ENCODE data around the gene CCDC159. TPM values are rescaled to one million over a fixed set of nuclear protein-coding genes. Genes with fewer than 3 reads are reported as not detected.

CCDC159 gene, protein sequence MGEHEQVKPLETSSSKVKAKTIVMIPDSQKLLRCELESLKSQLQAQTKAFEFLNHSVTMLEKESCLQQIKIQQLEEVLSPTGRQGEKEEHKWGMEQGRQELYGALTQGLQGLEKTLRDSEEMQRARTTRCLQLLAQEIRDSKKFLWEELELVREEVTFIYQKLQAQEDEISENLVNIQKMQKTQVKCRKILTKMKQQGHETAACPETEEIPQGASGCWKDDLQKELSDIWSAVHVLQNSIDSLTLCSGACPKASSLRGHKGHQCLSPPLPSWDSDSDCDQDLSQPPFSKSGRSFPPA
- total RNA-seq (ENCODE audit: low replicate concordance) = 1.8 and 4.4 TPM in 2 replicates

DNA sequence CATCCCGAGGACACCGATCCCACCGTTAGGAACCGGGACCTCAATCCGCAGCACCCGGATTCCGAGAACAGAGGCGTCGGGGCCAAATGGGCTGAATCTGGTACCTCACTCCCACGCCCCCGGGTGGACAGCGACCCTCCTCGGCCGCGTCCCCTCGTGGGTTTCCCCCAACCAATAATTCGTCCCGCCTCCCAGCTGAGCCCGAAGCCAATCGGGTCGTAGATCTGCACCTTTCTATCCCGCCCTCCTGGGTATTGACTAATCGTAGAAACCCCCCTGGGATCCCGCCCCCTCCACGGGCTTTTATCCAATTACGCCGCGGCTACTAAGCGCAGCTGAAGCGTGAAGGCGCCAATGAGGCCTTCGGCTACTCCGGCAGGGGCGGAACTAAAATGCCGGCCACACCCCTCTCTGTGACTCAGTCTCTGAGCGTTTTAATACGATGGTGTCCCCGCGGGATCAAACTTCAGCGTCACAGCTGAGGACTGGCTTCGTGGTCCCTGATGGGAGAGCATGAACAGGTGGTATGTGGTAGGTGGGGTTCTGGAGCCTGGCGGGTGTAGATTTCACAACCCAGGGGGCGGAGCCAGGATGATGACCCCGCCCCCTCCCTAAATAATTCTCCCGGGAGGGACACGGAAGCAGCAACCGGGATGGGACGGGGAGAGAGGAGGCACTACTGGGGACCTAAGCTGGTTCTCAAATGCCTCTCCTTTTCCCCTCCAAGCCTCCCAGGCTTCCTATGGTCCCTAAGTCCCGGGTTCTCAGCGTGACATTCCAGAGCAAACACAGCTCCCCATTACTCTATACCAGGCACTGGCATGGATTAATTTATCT, at the start of gene CCDC159, which contains the start of gene TMEM205:
TSS of gene CCDC159 (plus strand) at position 416 of the 837 bp plus-strand sequence. CDS start at position 504, 88 bp downstream.
TSS of gene TMEM205 (minus strand) at position 165 of the 837 bp plus-strand sequence. CDS start 649 bp downstream, outside the sequence.
- Histone ChIP-seq H3K79me2 (ENCODE audit: low read depth) (no peaks in the 10 kb centered on the region), H3K9me3 (ENCODE audit: low read depth) (no peaks in the 10 kb centered on the region), H3K27ac (no peak within 1 kb of the TSS), H4K20me1 (ENCODE audit: low read depth) (no peaks in the 10 kb centered on the region), H3K27me3 (no peaks in the 10 kb centered on the region), H3K4me1 (no peaks in the 10 kb centered on the region), H2AFZ (replicated peaks) (peak within 1 kb of the TSS; percentile 83), H3K4me2 (peak within 1 kb of the TSS; percentile 76), H3F3A (ENCODE audit: low read depth) (peaks cover 5% of the 10 kb centered on the region), H3K9ac (peak within 1 kb of the TSS; percentile 54), H3K36me3 (no peaks in the 10 kb centered on the region), H3K4me3 (peak within 1 kb of the TSS; percentile 82)
- no peak for TF ChIP-seq EZH2phosphoT487 (IDR thresholded peaks at IDR 0.05)
- TF ChIP-seq, protein P1, sequence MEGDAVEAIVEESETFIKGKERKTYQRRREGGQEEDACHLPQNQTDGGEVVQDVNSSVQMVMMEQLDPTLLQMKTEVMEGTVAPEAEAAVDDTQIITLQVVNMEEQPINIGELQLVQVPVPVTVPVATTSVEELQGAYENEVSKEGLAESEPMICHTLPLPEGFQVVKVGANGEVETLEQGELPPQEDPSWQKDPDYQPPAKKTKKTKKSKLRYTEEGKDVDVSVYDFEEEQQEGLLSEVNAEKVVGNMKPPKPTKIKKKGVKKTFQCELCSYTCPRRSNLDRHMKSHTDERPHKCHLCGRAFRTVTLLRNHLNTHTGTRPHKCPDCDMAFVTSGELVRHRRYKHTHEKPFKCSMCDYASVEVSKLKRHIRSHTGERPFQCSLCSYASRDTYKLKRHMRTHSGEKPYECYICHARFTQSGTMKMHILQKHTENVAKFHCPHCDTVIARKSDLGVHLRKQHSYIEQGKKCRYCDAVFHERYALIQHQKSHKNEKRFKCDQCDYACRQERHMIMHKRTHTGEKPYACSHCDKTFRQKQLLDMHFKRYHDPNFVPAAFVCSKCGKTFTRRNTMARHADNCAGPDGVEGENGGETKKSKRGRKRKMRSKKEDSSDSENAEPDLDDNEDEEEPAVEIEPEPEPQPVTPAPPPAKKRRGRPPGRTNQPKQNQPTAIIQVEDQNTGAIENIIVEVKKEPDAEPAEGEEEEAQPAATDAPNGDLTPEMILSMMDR (IDR thresholded peaks at IDR 0.05) = peak; percentile 7
- Mint-ChIP-seq H3K36me3 (no peaks in the 10 kb centered on the region), H3K27ac (peak within 1 kb of the TSS; percentile 89), H3K9me3 (peaks cover 7% of the 10 kb centered on the region), H3K4me1 (peaks cover 22% of the 10 kb centered on the region), H3K4me3 (peak within 1 kb of the TSS; percentile 90), H3K27me3 (ENCODE audit: insufficient read depth, low read depth) (peaks cover 4% of the 10 kb centered on the region)
- DNase-seq (ENCODE audit: low spot score) = peak; percentile 100

DNA sequence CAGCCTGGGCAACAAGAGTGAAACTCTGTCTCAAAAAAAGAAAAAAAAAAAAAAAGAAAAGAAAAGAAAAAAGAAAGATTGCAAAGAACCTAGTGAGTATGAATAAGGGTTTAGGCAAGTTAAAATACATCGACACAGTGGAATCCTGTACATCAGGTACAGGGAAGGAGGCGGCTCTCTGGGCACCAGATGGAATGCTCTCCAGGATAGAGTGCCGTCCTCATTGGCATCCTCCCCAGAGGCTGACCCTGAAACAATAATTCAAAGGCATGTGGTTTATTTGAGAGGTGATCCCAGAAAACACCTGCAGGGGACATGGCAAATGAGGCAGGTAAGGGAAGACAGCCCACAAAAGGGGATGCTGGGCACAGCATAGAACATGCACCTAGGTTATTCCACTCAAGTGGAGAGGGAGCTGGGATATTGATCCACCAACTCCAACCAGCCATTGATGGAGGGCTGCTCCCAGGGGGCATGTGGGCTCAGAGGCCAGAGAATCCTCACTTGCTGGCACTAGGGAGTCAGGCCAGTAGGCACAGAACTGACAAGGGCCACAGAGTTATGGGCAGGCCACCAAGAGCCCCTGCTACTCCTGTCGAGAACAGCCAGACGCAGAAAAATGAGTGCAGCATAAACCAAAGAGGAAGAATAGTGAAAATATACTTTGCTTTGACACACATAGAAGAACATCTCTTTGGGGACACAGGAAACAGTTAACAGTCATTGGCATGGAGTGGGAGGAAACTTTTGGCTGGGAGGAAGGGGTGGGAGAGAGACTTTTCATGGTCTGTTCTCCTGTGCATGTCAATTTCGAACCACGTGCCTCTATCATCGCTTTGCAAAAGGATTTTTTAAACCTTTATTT, 46.1 kb upstream of the CCDC159 start:
- peaks cover 11% of the 10 kb centered on the region for H3F3A ChIP-seq (ENCODE audit: low read depth)
- no peaks in the 10 kb centered on the region for H3K27me3 ChIP-seq
- peaks cover 12% of the 10 kb centered on the region for H3K27me3 Mint-ChIP-seq (ENCODE audit: insufficient read depth, low read depth)
- H3K9ac ChIP-seq = no peak overlapping the region
- TF ChIP-seq EZH2phosphoT487 (IDR thresholded peaks at IDR 0.05) (no peak), EZH2 (IDR thresholded peaks at IDR 0.05) (no peak)
- TF ChIP-seq, protein P1 (IDR thresholded peaks at IDR 0.05) = no peak
- H3K4me1 ChIP-seq = no peaks in the 10 kb centered on the region
- H3K4me1 Mint-ChIP-seq = peaks cover 6% of the 10 kb centered on the region
- H3K4me3 ChIP-seq = no peak overlapping the region
- no peaks in the 10 kb centered on the region for H3K79me2 ChIP-seq (ENCODE audit: low read depth)
- H2AFZ ChIP-seq (replicated peaks) = no peak overlapping the region
- H3K4me2 ChIP-seq = no peak overlapping the region
- H3K9me3 ChIP-seq (ENCODE audit: low read depth) = no peaks in the 10 kb centered on the region
- H3K4me3 Mint-ChIP-seq = no peak overlapping the region
- H3K36me3 ChIP-seq = no peaks in the 10 kb centered on the region
- H3K36me3 Mint-ChIP-seq = no peaks in the 10 kb centered on the region
- no peak for DNase-seq (ENCODE audit: low spot score)
- H3K27ac ChIP-seq = no peak overlapping the region
- peaks cover 8% of the 10 kb centered on the region for H3K9me3 Mint-ChIP-seq
- no peaks in the 10 kb centered on the region for H4K20me1 ChIP-seq (ENCODE audit: low read depth)
- no peak overlapping the region for H3K27ac Mint-ChIP-seq

DNA sequence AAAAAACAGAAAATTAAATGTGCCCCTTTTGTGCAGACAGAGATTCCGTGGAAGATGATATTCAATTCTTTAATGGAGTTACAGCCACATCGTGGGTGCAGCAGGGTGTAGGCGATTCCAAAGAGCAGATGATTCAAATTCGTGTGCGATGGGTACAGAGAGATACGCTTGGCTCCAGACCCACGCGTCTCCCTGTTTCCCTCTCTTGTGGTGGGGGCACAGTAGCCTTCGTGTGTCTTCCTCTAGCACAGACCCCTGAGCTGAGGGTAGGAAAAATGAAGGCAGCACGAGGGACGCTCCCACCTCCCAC, 45.6 kb upstream of the CCDC159 start:
- Mint-ChIP-seq H3K9me3 (peaks cover 8% of the 10 kb centered on the region), H3K36me3 (no peaks in the 10 kb centered on the region), H3K4me3 (no peak overlapping the region), H3K27ac (no peak overlapping the region), H3K4me1 (peaks cover 8% of the 10 kb centered on the region), H3K27me3 (ENCODE audit: insufficient read depth, low read depth) (peaks cover 12% of the 10 kb centered on the region)
- H2AFZ ChIP-seq (replicated peaks) = no peak overlapping the region
- H3K4me2 ChIP-seq = no peak overlapping the region
- H3F3A ChIP-seq (ENCODE audit: low read depth) = peaks cover 11% of the 10 kb centered on the region
- H3K36me3 ChIP-seq = no peaks in the 10 kb centered on the region
- H3K4me1 ChIP-seq = no peaks in the 10 kb centered on the region
- no peaks in the 10 kb centered on the region for H3K27me3 ChIP-seq
- no peak for TF ChIP-seq EZH2phosphoT487 (IDR thresholded peaks at IDR 0.05)
- TF ChIP-seq EZH2 (IDR thresholded peaks at IDR 0.05) = no peak
- TF ChIP-seq, protein P1 (IDR thresholded peaks at IDR 0.05) = no peak
- no peaks in the 10 kb centered on the region for H3K79me2 ChIP-seq (ENCODE audit: low read depth)
- no peak overlapping the region for H3K4me3 ChIP-seq
- no peaks in the 10 kb centered on the region for H4K20me1 ChIP-seq (ENCODE audit: low read depth)
- DNase-seq (ENCODE audit: low spot score) = no peak
- no peaks in the 10 kb centered on the region for H3K9me3 ChIP-seq (ENCODE audit: low read depth)
- H3K27ac ChIP-seq = no peak overlapping the region
- H3K9ac ChIP-seq = no peak overlapping the region

All from neural progenitor cell (in vitro differentiated cells).